Activated T-cell treated with anti-CD3 and anti-CD28 coated beads for 1 hour (primary cell): Measurements from ENCODE around the gene PAMR1.

ENCODE experiments used
- DNase-seq: peaks from one replicate; pipeline ENCODE4 v3.0.0-alpha.2; 2020; ENCODE audit warnings: low read depth

Gene PAMR1

GRCh38 chr11:35454362-35454761, 71.1 kb downstream of the PAMR1 start:
- DNase-seq: no peak

- DNase-seq: no peak
Measured at GRCh38 chr11:35436581-35437250, 88.7 kb downstream of the PAMR1 start.

GRCh38 chr11:35433588-35433987, 91.8 kb downstream of the PAMR1 start:
- no peak for DNase-seq

- DNase-seq: no peak
Measured at GRCh38 chr11:35432464-35432863, 93.0 kb downstream of the PAMR1 start.

- DNase-seq: no peak
Measured at GRCh38 chr11:35427071-35427470, 98.3 kb downstream of the PAMR1 start.

GRCh38 chr11:35426351-35426750, 99.1 kb downstream of the PAMR1 start:
- no peak for DNase-seq

- DNase-seq: no peak
Measured at GRCh38 chr11:35425603-35426212, 99.7 kb downstream of the PAMR1 start.

- no peak for DNase-seq
Measured at GRCh38 chr11:35424157-35424940, 101.1 kb downstream of the PAMR1 start.

- no peak for DNase-seq
Measured at GRCh38 chr11:35420371-35420770, 105.0 kb downstream of the PAMR1 start.

DNA sequence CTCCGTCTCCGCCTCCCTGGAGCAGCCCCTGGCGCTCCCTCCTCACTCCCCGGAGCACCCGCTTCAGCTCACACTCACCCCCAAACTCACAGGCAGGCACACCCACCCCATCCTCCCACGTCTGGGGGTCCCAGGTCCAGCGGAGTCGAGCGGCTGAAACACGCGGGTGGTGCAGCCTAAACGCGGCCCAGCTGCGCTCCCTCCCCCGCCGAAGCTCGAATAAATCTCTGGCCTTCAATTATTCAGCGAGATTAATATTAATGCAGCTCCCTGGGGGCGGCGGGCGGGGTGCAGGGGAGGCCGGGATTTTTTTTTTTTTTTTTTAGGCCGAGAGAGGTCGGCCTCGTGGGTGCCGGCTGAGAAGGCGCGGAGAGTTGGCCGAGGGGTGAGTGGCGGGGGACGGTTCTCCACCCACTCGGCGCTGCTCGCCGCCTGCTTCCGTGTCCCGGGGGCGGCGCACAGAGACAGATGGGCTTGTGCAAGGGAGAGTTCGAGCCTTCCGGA, 105.5 kb downstream of the PAMR1 start:
- DNase-seq: no peak

GRCh38 chr11:35419184-35419829, 106.1 kb downstream of the PAMR1 start, which contains the start of gene SLC1A2:
Gene SLC1A2, minus strand, starts transcription at chr11:35419558. Its CDS starts 592 bp downstream, at chr11:35418966.
- DNase-seq: no peak

- DNase-seq: no peak
Measured at GRCh38 chr11:35418282-35419183, 106.9 kb downstream of the PAMR1 start.

DNA sequence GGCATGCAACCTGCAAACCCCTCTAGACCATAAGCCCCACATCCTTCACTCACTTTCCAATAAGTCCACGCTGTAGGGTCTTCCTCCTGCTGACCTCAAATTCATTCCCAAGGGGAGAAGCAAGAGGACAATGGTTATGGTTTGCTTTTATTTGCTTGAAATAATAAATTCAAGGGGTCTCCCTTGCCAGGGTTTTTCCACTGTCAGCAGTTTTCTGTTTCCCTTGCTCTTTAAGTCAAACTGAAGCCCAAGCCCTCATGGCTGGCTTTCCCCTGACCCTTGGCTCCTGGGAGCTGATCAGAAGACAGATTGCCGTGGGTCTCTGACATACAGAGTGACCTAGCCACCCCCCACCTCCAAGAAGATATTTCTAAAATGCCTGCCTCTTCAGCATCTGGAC, 109.9 kb downstream of the PAMR1 start:
- DNase-seq: no peak

DNA sequence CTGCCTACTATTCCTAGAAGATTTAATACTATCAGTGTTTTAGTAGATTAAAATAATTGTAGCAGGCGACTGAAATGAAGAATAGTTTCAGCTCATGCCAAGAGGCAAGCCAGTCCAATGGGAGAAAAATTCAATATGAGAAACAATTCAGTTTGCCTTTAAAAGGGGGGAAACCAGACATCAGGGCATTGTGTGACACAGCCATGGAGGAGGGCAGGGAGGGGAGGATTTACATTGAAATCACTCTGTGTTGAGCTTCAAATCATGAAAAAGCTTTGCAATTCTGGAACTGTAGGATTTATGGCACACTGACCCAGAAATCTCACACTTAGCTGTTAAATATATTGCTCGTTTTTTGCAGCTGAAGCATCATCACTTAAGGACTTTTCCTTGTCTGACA, 110.6 kb downstream of the PAMR1 start:
- DNase-seq: no peak

GRCh38 chr11:35414311-35414710, 111.1 kb downstream of the PAMR1 start:
- DNase-seq: no peak

DNA sequence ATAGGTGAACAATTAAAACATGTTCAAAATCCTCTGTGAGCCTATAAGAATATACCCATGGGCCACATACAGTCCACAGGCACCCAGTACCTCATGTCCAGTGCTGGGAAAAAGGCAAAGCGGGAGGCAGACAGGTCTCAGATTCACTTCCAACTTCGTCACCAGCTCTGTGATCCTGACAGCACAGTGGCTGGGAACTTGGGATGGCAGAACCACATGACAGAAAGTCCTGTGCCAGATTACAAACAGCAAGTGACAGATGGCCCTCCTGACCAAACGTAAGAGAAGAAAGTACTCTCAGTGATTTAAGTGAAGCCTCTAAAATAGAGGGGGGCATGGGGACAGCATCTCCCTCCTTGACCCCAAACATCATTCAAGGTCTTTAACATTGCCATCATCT, 111.8 kb downstream of the PAMR1 start:
- DNase-seq: no peak

- no peak for DNase-seq
Measured at GRCh38 chr11:35412285-35412684, 113.1 kb downstream of the PAMR1 start.

DNA sequence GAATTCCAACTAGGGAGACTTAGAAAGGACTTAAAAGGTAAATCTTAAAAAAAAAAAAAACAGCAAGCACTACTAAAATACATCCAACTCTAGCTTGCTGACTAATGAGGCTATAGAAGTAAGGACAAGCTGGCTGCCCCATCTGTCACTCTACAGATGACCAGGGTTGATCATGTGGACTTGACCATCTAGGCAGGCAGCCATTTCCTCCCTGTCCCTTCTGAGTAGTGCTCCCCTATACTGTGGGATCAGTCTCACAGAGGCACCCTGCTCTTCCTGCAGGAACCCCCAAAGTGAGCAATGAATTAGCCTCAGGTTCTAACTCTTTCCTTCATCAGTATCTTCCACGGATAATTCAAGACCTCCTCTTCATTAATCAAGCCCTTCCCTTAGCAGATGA, 118.4 kb downstream of the PAMR1 start:
- no peak for DNase-seq

DNA sequence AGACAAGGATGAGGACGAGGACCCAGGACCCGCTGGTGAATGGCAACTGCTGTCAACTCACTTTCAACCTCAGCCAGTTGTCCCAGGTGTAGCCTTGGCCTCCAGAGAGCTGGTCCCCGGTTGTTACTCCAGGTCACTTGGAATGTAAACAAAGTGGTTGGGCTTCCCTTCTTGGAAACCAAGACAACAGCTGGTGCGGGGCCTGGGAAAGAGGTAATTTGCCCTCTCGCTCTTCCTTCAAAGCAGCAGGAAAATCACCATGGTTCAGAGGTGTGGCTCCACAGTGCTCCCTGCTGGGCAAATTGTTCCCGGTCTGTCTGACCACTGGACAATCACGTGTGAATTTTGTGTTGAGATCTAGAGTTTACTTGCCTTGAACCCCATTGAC, 121.0 kb downstream of the PAMR1 start:
- DNase-seq: no peak

DNA sequence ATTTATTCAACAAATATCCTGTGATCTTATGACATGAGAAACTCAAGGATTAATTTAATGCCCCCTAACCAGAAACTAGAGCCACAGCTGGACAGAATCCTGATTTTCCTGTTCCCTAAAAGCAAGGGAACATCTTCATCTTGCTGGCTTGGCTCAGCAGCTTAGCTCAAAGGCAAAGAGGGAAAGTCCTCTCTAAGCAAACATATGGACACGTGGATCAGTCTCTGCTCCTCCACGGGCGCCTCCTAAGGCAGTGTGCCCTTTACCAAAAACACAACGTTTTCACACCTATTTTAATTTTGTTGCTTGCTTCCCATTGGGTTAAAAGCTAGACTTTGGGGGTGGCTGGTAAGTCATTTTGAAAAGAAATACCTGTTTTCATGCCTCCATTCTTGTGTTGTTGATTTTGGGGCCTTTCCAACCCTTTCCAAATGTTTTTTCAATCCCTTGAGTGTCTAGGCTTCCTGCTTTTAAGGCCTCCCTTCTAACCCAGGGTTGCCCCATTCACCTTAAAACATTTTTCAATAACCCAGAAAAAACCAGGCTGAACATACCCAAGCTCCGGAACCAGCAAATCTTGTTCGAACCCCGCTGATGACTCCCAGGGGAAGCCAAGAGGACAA, 121.5 kb downstream of the PAMR1 start:
- no peak for DNase-seq
